Hematopoietic multipotent progenitor cell treated with erythropoietin and hydrocortisone succinate and interleukin-3 and kit ligand, for 8 days (in vitro differentiated cells): ENCODE measurements around the gene AOC1.

Source experiments
- DNase-seq: peaks from one replicate; pipeline ENCODE4 v3.0.0-alpha.2; 2015

The AOC1 gene

GRCh38 chr7:150835019-150835418, 17.3 kb upstream of the AOC1 start:
- no peak for DNase-seq

GRCh38 chr7:150835702-150836280, 16.5 kb upstream of the AOC1 start:
- DNase-seq = no peak

- DNase-seq = no peak
Measured at GRCh38 chr7:150838965-150839650, 13.2 kb upstream of the AOC1 start.

GRCh38 chr7:150842018-150842417, 10.3 kb upstream of the AOC1 start:
- DNase-seq = no peak

GRCh38 chr7:150842716-150843115, 9.6 kb upstream of the AOC1 start:
- DNase-seq = no peak

- no peak for DNase-seq
Measured at GRCh38 chr7:150845421-150845861, 6.9 kb upstream of the AOC1 start.

- no peak for DNase-seq
Measured at GRCh38 chr7:150846291-150847115, 5.8 kb upstream of the AOC1 start.

GRCh38 chr7:150847536-150847935, 4.8 kb upstream of the AOC1 start:
- no peak for DNase-seq

- DNase-seq = no peak
Measured at GRCh38 chr7:150848111-150848510, 4.2 kb upstream of the AOC1 start.

- no peak for DNase-seq
Measured at GRCh38 chr7:150848561-150849115, 3.7 kb upstream of the AOC1 start.

GRCh38 chr7:150849204-150849775, 3.0 kb upstream of the AOC1 start:
- DNase-seq = no peak

GRCh38 chr7:150850273-150850672, 2.0 kb upstream of the AOC1 start:
- DNase-seq = no peak

- DNase-seq = no peak
Measured at GRCh38 chr7:150851492-150852370, 586 bp upstream of the AOC1 start.

- no peak for DNase-seq
Measured at GRCh38 chr7:150854066-150855000, 2.0 kb downstream of the AOC1 start.

GRCh38 chr7:150855046-150855445, 2.7 kb downstream of the AOC1 start:
- DNase-seq = no peak

- no peak for DNase-seq
Measured at GRCh38 chr7:150855476-150856302, 3.4 kb downstream of the AOC1 start.

GRCh38 chr7:150856303-150857275, 4.3 kb downstream of the AOC1 start:
- DNase-seq = no peak

- DNase-seq = no peak
Measured at GRCh38 chr7:150857276-150858055, 5.1 kb downstream of the AOC1 start.
